NB4 (cell line): ENCODE results near the gene SEC16A.

Experiments
- POLR2A ChIP-seq: IDR thresholded peaks from 2 replicates; pipeline ENCODE4 v1.6.1; 2011; ENCODE audit warnings: mild to moderate bottlenecking; ENCODE audit not compliant: insufficient read length; ENCODE audit errors: extremely low read depth
- TF ChIP-seq, protein P1 (sequence below): IDR thresholded peaks from one replicate; pipeline ENCODE4 v1.5.1; 2012; ENCODE audit warnings: low read depth, low read length
- TF ChIP-seq, protein P2 (sequence below): IDR thresholded peaks from 2 replicates; pipeline ENCODE4 v1.6.1; 2011; ENCODE audit warnings: low read depth, low read length

DNA sequence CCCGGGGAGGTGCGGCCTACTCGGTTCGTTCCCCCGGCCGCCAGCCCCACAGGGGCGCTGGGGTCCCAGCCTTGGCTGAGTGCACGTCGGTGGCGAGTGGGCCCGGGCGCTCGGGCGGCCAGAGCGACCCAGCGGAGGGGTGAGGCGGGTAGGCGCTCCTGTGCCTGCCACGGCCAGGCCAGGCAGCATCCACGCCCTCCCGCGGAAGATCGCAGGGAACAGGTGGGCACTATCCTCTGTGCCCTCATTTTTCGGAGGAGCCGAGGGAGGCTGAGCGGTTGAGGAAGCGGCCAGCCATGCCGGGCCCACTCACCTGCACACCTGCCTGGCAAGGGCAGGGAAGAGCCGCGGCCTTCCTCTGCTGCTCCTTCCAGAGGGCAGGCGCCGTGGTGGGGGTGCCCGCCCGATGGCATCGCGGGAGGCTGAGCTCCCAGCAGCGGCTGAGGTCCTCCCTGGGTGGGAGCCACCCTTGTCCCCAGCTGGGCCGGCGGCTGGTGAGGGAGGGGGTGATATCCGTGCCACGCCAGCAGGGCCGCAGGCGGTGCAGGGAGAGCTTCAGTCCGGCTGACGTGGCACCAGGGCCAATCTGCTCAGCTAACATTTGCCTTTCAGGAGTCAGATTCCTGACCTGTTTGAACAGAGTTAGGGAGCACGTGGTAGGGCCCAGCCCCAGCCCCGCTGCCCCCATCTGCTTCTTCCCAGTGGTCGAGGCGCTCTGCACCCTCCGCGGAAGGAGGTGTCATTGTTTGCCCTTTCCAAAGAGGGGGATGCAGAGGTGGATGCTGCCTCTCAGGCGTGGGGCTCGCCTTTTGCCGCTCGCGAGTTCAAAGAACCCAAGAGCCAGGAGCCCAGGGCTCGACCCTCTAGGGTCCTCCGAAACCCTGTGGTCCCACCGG lies 1.6 kb upstream of the SEC16A start:
- TF ChIP-seq, protein P1, sequence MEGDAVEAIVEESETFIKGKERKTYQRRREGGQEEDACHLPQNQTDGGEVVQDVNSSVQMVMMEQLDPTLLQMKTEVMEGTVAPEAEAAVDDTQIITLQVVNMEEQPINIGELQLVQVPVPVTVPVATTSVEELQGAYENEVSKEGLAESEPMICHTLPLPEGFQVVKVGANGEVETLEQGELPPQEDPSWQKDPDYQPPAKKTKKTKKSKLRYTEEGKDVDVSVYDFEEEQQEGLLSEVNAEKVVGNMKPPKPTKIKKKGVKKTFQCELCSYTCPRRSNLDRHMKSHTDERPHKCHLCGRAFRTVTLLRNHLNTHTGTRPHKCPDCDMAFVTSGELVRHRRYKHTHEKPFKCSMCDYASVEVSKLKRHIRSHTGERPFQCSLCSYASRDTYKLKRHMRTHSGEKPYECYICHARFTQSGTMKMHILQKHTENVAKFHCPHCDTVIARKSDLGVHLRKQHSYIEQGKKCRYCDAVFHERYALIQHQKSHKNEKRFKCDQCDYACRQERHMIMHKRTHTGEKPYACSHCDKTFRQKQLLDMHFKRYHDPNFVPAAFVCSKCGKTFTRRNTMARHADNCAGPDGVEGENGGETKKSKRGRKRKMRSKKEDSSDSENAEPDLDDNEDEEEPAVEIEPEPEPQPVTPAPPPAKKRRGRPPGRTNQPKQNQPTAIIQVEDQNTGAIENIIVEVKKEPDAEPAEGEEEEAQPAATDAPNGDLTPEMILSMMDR = no peak
- no peak for TF ChIP-seq POLR2A
- TF ChIP-seq, protein P2, sequence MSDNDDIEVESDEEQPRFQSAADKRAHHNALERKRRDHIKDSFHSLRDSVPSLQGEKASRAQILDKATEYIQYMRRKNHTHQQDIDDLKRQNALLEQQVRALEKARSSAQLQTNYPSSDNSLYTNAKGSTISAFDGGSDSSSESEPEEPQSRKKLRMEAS = no peak
